Activated CD4-positive, CD25-positive, alpha-beta regulatory T cell (primary cell): Measurements from ENCODE around the gene RAPGEF5.

Source experiments
- DNase-seq, 4 experiments: peaks; one replicate each; lab custom pipeline; 2025; lab: John Stamatoyannopoulos, UW

Gene RAPGEF5

GRCh38 chr7:22256541-22257096 is 100.3 kb downstream of the RAPGEF5 start:
- no peak for DNase-seq

- DNase-seq, result no peak
These were observed 101.1 kb downstream of the RAPGEF5 start for GRCh38 chr7:22255834-22256233.

- no peak for DNase-seq
These were observed 101.6 kb downstream of the RAPGEF5 start for GRCh38 chr7:22255342-22255741.

- DNase-seq, result no peak
These were observed 103.9 kb downstream of the RAPGEF5 start for GRCh38 chr7:22252936-22253536.

GRCh38 chr7:22252016-22252415 is 104.9 kb downstream of the RAPGEF5 start:
- DNase-seq, result no peak

GRCh38 chr7:22251281-22251680 is 105.7 kb downstream of the RAPGEF5 start:
- DNase-seq, result no peak

- DNase-seq, result no peak
These were observed 106.6 kb downstream of the RAPGEF5 start for GRCh38 chr7:22250390-22250789.

GRCh38 chr7:22248111-22248809 is 108.7 kb downstream of the RAPGEF5 start:
- no peak for DNase-seq

GRCh38 chr7:22241805-22242390 is 115.1 kb downstream of the RAPGEF5 start:
- DNase-seq, result no peak

GRCh38 chr7:22240904-22241571 is 115.9 kb downstream of the RAPGEF5 start:
- DNase-seq, result no peak

GRCh38 chr7:22238354-22239311 is 118.3 kb downstream of the RAPGEF5 start:
- DNase-seq, result no peak

- no peak for DNase-seq
These were observed 121.8 kb downstream of the RAPGEF5 start for GRCh38 chr7:22235134-22235533.

- no peak for DNase-seq
These were observed 122.7 kb downstream of the RAPGEF5 start for GRCh38 chr7:22234227-22234626.

- no peak for DNase-seq
These were observed 125.1 kb downstream of the RAPGEF5 start for GRCh38 chr7:22231806-22232205.

GRCh38 chr7:22231141-22231540 is 125.8 kb downstream of the RAPGEF5 start:
- DNase-seq, result no peak

GRCh38 chr7:22230238-22230637 is 126.7 kb downstream of the RAPGEF5 start:
- no peak for DNase-seq

- no peak for DNase-seq
These were observed 127.8 kb downstream of the RAPGEF5 start for GRCh38 chr7:22229148-22229547.

GRCh38 chr7:22223807-22224206 is 133.1 kb downstream of the RAPGEF5 start:
- DNase-seq, result no peak

GRCh38 chr7:22220941-22221340 is 136.0 kb downstream of the RAPGEF5 start:
- no peak for DNase-seq

- DNase-seq, result no peak
These were observed 137.0 kb downstream of the RAPGEF5 start for GRCh38 chr7:22219739-22220493.

- DNase-seq, result no peak
These were observed 137.9 kb downstream of the RAPGEF5 start for GRCh38 chr7:22219036-22219435.
